HepG2 (cell line): ENCODE data around the gene BPGM. TPM values are rescaled to one million over a fixed set of nuclear protein-coding genes. Genes with fewer than 3 reads are reported as not detected.

ENCODE experiments used
- ATAC-seq: fragments of 200-7000 bp; cut with Tn5 transposase; 3 replicates; pipeline ENCODE4 v1.9.1; 2020; ENCODE audit warnings: mild to moderate bottlenecking, moderate library complexity
- BruUV-seq: library from RNA; stranded (reverse); fragments of 400-500 nt; replicated peaks from 2 replicates; lab custom pipeline; 2021; lab: Mats Ljungman, UMichigan
- CTCF ChIA-PET: fragments of 300-600 bp; formaldehyde crosslinking; extraction: SDS; loops from one replicate; lab custom pipeline; 2021; ENCODE audit warnings: low total read pairs, inconsistent platforms, low intra/inter-chr PET ratio; lab: Yijun Ruan, JAX
- POLR2A ChIA-PET: fragments of 350-600 bp; sonication (Branson Sonifier 250); formaldehyde crosslinking; loops from one replicate; lab custom pipeline; 2020; ENCODE audit warnings: antibody characterized with exemption, inconsistent platforms; lab: Yijun Ruan, JAX
- DNase-seq: peaks from one replicate; pipeline ENCODE4 v3.0.0-alpha.2; 2015; ENCODE audit warnings: low spot score
- FAIRE-seq: peaks from 3 replicates; lab custom pipeline; 2011; peaks lifted over from hg19 to GRCh38; lab: Jason Lieb, UNC
- H2AFZ ChIP-seq: one replicate; pipeline ENCODE4 v1.6.1; 2011; ENCODE audit warnings: low read length, inconsistent platforms
- H3K27ac ChIP-seq: fragments of 300-600 bp; 3 replicates; pipeline ENCODE4 v1.8.0; 2011; ENCODE audit warnings: mixed run types, mild to moderate bottlenecking, mixed read lengths, low read length, inconsistent platforms; ENCODE audit not compliant: insufficient read depth; ENCODE audit errors: extremely low read length
- H3K27me3 ChIP-seq, 2 experiments: fragments of 200-600 bp in 1 of 2; 2 replicates in 1 of 2; 3 replicates in 1 of 2; pipeline versions ENCODE4 v1.6.0 to v1.8.0; 2011; ENCODE audit warnings: low read length in 2 of 2, mild to moderate bottlenecking in 2 of 2, moderate library complexity in 2 of 2, inconsistent platforms in 1 of 2; ENCODE audit not compliant: insufficient read depth in 2 of 2, control insufficient read depth in 1 of 2
- H3K36me3 ChIP-seq, 2 experiments: fragments of 200-600 bp in 1 of 2; replicated peaks in 1 of 2; 2 replicates in 1 of 2; 3 replicates in 1 of 2; pipeline versions ENCODE4 v1.5.1 to v1.8.0; 2011; ENCODE audit warnings: low read length in 2 of 2, inconsistent platforms in 1 of 2; ENCODE audit not compliant: insufficient read depth in 2 of 2, control insufficient read depth in 1 of 2
- H3K4me1 ChIP-seq: 2 replicates; pipeline ENCODE4 v1.5.1; 2012; ENCODE audit warnings: low read length, inconsistent platforms; ENCODE audit not compliant: insufficient read depth
- H3K4me2 ChIP-seq: 2 replicates; pipeline ENCODE4 v1.6.0; 2011; ENCODE audit warnings: low read depth, low read length, inconsistent platforms
- H3K4me3 ChIP-seq, 3 experiments: fragments of 200-600 bp in 1 of 3; sonication (generic), shearing (Covaris generic) in 1 of 3; replicated peaks in 1 of 3; 2 replicates each; pipeline ENCODE4 v1.5.1; 2011 to 2016; ENCODE audit warnings: low read length in 3 of 3, inconsistent platforms in 2 of 3, low read depth in 2 of 3, mild to moderate bottlenecking in 2 of 3, control low read depth in 1 of 3, mixed read lengths in 1 of 3; ENCODE audit not compliant: insufficient read depth in 1 of 3
- H3K79me2 ChIP-seq: one replicate; pipeline ENCODE4 v1.6.1; 2011; ENCODE audit warnings: low read length, inconsistent platforms; ENCODE audit not compliant: insufficient read depth
- H3K9ac ChIP-seq: 2 replicates; pipeline ENCODE4 v1.6.0; 2011; ENCODE audit warnings: mild to moderate bottlenecking, low read depth, low read length, inconsistent platforms; ENCODE audit not compliant: insufficient read depth
- H3K9me3 ChIP-seq: 2 replicates; pipeline ENCODE4 v1.5.1; 2012; ENCODE audit warnings: mild to moderate bottlenecking, low read length
- H4K20me1 ChIP-seq: 2 replicates; pipeline ENCODE4 v1.6.0; 2011; ENCODE audit warnings: inconsistent platforms, mild to moderate bottlenecking, low read length, moderate library complexity; ENCODE audit not compliant: insufficient read depth
- ATF1 ChIP-seq: IDR thresholded peaks from 2 replicates; pipeline ENCODE4 v1.6.1; 2016; ENCODE audit warnings: mild to moderate bottlenecking, control low read depth
- BCL3 ChIP-seq: sonication (generic); formaldehyde crosslinking; IDR thresholded peaks from 2 replicates; pipeline ENCODE4 v1.5.1; 2020; ENCODE audit warnings: mild to moderate bottlenecking, missing genetic modification reagents, moderate library complexity
- DBP ChIP-seq: sonication (generic); formaldehyde crosslinking; IDR thresholded peaks from 2 replicates; pipeline ENCODE4 v1.4.0; 2020; ENCODE audit warnings: missing genetic modification reagents; ENCODE audit errors: not compliant biosample characterization
- NFIB ChIP-seq: sonication (generic); formaldehyde crosslinking; IDR thresholded peaks from 2 replicates; pipeline ENCODE4 v1.9.0; 2021; ENCODE audit warnings: missing genetic modification reagents, mild to moderate bottlenecking, borderline replicate concordance
- NR2F6 ChIP-seq, 2 experiments: IDR thresholded peaks; 2 replicates each; pipeline ENCODE4 v1.6.1; 2016; ENCODE audit warnings: antibody characterized with exemption in 1 of 2, mild to moderate bottlenecking in 1 of 2
- PAWR ChIP-seq: sonication (generic); formaldehyde crosslinking; IDR thresholded peaks from 2 replicates; pipeline ENCODE4 v1.4.0; 2020; ENCODE audit warnings: missing genetic modification reagents, mild to moderate bottlenecking, borderline replicate concordance
- RXRA ChIP-seq: sonication (generic); formaldehyde crosslinking; IDR thresholded peaks from 2 replicates; pipeline ENCODE4 v1.5.1; 2020; ENCODE audit warnings: missing genetic modification reagents
- TEF ChIP-seq: sonication (generic); formaldehyde crosslinking; IDR thresholded peaks from 2 replicates; pipeline ENCODE4 v1.5.0; 2020; ENCODE audit warnings: missing genetic modification reagents
- ZNF296 ChIP-seq: sonication (generic); formaldehyde crosslinking; conservative IDR thresholded peaks from 2 replicates; pipeline ENCODE4 v1.5.0; 2020; ENCODE audit warnings: mild to moderate bottlenecking, missing genetic modification reagents
- ZNF564 ChIP-seq: sonication (generic); formaldehyde crosslinking; IDR thresholded peaks from 2 replicates; pipeline ENCODE4 v1.8.1; 2023; ENCODE audit warnings: mild to moderate bottlenecking, missing genetic modification reagents
- ZNF646 ChIP-seq: sonication (generic); formaldehyde crosslinking; IDR thresholded peaks from 2 replicates; pipeline ENCODE4 v1.9.0; 2021; ENCODE audit warnings: mild to moderate bottlenecking, missing genetic modification reagents
- ZNF777 ChIP-seq: sonication (generic); formaldehyde crosslinking; IDR thresholded peaks from 2 replicates; pipeline ENCODE4 v1.4.0; 2020; ENCODE audit warnings: missing genetic modification reagents
- WGBS: methylation state at CpG from one replicate; pipeline ENCODE4 v1.1.6; 2017; ENCODE audit warnings: low lambda C conversion rate; 5-methylcytosine and 5-hydroxymethylcytosine counted together
- in situ Hi-C: cut with HindIII; loops from 2 replicates; pipeline ENCODE4 v1.10.0; 2017; ENCODE audit warnings: low pct_unique_long_range_greater_than_20kb; ENCODE audit not compliant: extremely low pct_ligation_motif_present
- intact Hi-C: fragments of 100-400 bp; cut with micrococcal nuclease; formaldehyde crosslinking; loops from one replicate; pipeline ENCODE4 v1.10.0; 2022; ENCODE audit not compliant: unreplicated experiment
- polyA plus RNA-seq, 8 experiments: library from polyadenylated mRNA; depleted of rRNA in 3 of 8; stranded (reverse) in 7 of 8; unstranded in 1 of 8; fragments of >200 nt; fragmentation: Illumina TruSeq in 4 of 8; extraction: Trizol in 4 of 8; gene quantifications; 2 replicates each; pipeline versions ENCODE4 v1.2.1 to v1.2.3, GENCODE V29; 2011 to 2016; ENCODE audit warnings: low read depth in 4 of 8, missing spikeins in 1 of 8, mixed read lengths in 1 of 8; ENCODE audit not compliant: insufficient read depth in 1 of 8
- total RNA-seq, 5 experiments: library from RNA; depleted of rRNA; stranded (reverse); fragments of >200 nt; fragmentation: Illumina TruSeq; extraction: Trizol; gene quantifications; 2 replicates each; pipeline ENCODE4 v1.2.3, GENCODE V29; 2016; ENCODE audit warnings: low read depth in 1 of 5
- TF ChIP-seq, protein P1 (sequence below): sonication (generic); formaldehyde crosslinking; IDR thresholded peaks from 2 replicates; pipeline ENCODE4 v1.4.0; 2020; ENCODE audit warnings: missing genetic modification reagents, borderline replicate concordance

The BPGM gene
- total and polyA plus RNA-seq, 2 of the 13 experiments (the other 11 are each of a cell fraction or from before 2014, with no cell fraction given): 4.0 to 7.5 TPM

GRCh38 chr7:134710511-134710853 lies 63.8 kb downstream of the BPGM start:
- H3K9me3 ChIP-seq: no peaks in the 10 kb centered on the region
- H4K20me1 ChIP-seq: no peaks in the 10 kb centered on the region
- no peak overlapping the region for H2AFZ ChIP-seq
- WGBS: 25% methylated on average over 2 of the region's 8 CpGs
- no TSS peak for BruUV-seq
- ATAC-seq (peak; percentile 63), DNase-seq (no peak), FAIRE-seq (no peak)
- no peak overlapping the region for H3K4me2 ChIP-seq
- H3K27me3 ChIP-seq: peaks cover 0 to 9% of the 10 kb centered on the region in 2 experiments; a peak in 1 of 5 replicates
- H3K4me1 ChIP-seq: peaks cover 8% of the 10 kb centered on the region
- H3K36me3 ChIP-seq: no peaks in the 10 kb centered on the region
- no peak overlapping the region for H3K9ac ChIP-seq
- in situ Hi-C loops: no loop called here
- intact Hi-C loops: no loop called here
- ChIA-PET CTCF (no interaction called here), POLR2A (no interaction called here)
- H3K4me3 ChIP-seq: no peak overlapping the region
- H3K27ac ChIP-seq: no peak overlapping the region
- no peaks in the 10 kb centered on the region for H3K79me2 ChIP-seq
- no peak for TF ChIP-seq TEF (CRISPR knock-in tag)
- TF ChIP-seq ZNF777 (CRISPR knock-in tag): no peak
- TF ChIP-seq, protein P1, sequence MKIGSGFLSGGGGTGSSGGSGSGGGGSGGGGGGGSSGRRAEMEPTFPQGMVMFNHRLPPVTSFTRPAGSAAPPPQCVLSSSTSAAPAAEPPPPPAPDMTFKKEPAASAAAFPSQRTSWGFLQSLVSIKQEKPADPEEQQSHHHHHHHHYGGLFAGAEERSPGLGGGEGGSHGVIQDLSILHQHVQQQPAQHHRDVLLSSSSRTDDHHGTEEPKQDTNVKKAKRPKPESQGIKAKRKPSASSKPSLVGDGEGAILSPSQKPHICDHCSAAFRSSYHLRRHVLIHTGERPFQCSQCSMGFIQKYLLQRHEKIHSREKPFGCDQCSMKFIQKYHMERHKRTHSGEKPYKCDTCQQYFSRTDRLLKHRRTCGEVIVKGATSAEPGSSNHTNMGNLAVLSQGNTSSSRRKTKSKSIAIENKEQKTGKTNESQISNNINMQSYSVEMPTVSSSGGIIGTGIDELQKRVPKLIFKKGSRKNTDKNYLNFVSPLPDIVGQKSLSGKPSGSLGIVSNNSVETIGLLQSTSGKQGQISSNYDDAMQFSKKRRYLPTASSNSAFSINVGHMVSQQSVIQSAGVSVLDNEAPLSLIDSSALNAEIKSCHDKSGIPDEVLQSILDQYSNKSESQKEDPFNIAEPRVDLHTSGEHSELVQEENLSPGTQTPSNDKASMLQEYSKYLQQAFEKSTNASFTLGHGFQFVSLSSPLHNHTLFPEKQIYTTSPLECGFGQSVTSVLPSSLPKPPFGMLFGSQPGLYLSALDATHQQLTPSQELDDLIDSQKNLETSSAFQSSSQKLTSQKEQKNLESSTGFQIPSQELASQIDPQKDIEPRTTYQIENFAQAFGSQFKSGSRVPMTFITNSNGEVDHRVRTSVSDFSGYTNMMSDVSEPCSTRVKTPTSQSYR: no peak
- TF ChIP-seq ZNF564 (CRISPR knock-in tag): no peak
- TF ChIP-seq ATF1 (CRISPR knock-in tag): no peak
- no peak for TF ChIP-seq RXRA
- TF ChIP-seq NR2F6 (IDR thresholded peaks at IDR 0.05): no peak
- no peak for TF ChIP-seq NR2F6 (CRISPR knock-in tag; IDR thresholded peaks at IDR 0.05)
- TF ChIP-seq NFIB (CRISPR knock-in tag): no peak
- TF ChIP-seq ZNF646: no peak
- no peak for TF ChIP-seq DBP (CRISPR knock-in tag)
- no peak for TF ChIP-seq BCL3 (CRISPR knock-in tag)
- TF ChIP-seq PAWR: no peak
- no peak for TF ChIP-seq ZNF296
